ENCODE results near the gene SLC25A21. TPM values are rescaled to one million over a fixed set of nuclear protein-coding genes. Genes with fewer than 3 reads are reported as not detected.

SLC25A21 gene
- polyA plus RNA-seq, 2 donors: 0.53 to 0.74 TPM

DNA sequence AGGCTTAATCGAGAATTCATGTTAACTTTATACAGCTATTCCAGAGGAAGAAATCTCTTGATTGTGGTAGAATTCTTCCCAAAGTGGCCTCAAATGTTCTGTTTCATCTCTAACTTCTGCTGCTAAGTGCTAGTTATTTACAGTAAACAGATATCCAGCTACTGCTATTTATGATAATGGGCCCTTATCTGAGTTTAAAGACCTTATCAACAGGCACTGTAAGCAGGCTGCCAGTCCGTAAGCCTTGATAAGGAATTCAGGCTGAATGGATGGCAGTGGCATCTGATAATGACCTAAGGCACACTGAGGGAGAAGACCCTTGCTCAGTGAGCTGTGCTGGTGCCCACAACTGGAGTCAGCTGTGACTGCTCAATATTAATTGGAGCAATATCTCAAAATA is 451.7 kb downstream of the SLC25A21 start:
- Histone ChIP-seq H3K4me1 (ENCODE audit: control insufficient read depth in 2 of 2, insufficient read depth in 2 of 2, low read length in 1 of 2) (peaks cover 0 to 2% of the 10 kb centered on the region in 2 donors), H3K27me3 (ENCODE audit: control insufficient read depth in 1 of 2, insufficient read depth in 2 of 2, low read length in 2 of 2) (no peaks in the 10 kb centered on the region), H3K27ac (ENCODE audit: low read depth in 2 of 2, low read length in 1 of 2) (no peak overlapping the region), H3K4me3 (ENCODE audit: low read depth in 1 of 2, low read length in 2 of 2) (no peak overlapping the region), H3K9me3 (ENCODE audit: control insufficient read depth in 2 of 2, insufficient read depth in 1 of 2, low read depth in 1 of 2, low read length in 1 of 2) (no peaks in the 10 kb centered on the region), H3K36me3 (ENCODE audit: control insufficient read depth in 2 of 2, insufficient read depth in 2 of 2, low read length in 1 of 2) (no peaks in the 10 kb centered on the region)
- WGBS, 2 donors: 77 to 87% methylated on average over 2 of the region's 2 CpGs

DNA sequence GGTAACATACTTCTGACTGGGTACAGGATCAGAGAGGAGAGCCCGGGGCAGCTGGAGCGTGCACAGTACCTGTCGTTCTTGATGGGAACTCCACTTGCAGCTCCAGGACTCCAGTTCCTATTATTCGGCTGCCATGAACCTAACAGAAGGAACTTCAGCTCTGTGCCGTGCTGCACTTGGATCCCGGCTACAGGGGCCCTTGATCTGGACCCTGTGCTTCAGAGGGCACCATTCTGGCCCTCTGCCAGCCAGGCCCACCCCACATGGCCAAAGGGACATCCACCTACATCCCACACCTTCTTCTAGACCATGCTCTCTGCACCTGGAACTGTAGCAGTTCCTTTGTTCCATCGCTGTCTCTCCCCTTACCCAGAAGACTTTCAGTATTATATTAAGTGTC is 452.6 kb downstream of the SLC25A21 start:
- 85 to 88% methylated on average over 7 of the region's 7 CpGs for WGBS, 2 donors
- H3K27ac ChIP-seq (ENCODE audit: low read depth in 2 of 2, low read length in 1 of 2): no peak overlapping the region
- no peak overlapping the region for H3K4me3 ChIP-seq (ENCODE audit: low read depth in 1 of 2, low read length in 2 of 2)
- H3K4me1 ChIP-seq (ENCODE audit: control insufficient read depth in 2 of 2, insufficient read depth in 2 of 2, low read length in 1 of 2): peaks cover 0 to 2% of the 10 kb centered on the region in 2 donors
- H3K9me3 ChIP-seq (ENCODE audit: control insufficient read depth in 2 of 2, insufficient read depth in 1 of 2, low read depth in 1 of 2, low read length in 1 of 2): no peaks in the 10 kb centered on the region
- H3K36me3 ChIP-seq (ENCODE audit: control insufficient read depth in 2 of 2, insufficient read depth in 2 of 2, low read length in 1 of 2): no peaks in the 10 kb centered on the region
- no peaks in the 10 kb centered on the region for H3K27me3 ChIP-seq (ENCODE audit: control insufficient read depth in 1 of 2, insufficient read depth in 2 of 2, low read length in 2 of 2)

DNA sequence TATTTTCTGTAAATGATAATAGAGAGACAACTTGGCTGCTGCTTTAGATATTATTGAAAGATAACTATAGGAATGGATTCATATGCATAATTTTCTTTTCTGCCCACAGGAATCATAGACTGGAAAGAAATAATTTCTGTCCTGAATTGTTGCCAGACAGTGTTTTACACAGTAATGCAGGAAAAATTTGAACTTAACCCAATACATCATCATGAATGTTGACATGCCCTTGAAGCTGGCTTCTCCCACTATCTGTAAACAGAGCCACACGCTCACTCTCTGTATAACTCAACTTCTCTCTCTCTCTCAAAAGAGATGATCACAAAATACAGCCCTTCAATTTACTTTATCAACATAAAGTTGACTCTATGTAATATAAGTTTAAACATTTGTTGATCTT is 454.2 kb downstream of the SLC25A21 start:
- H3K4me1 ChIP-seq (ENCODE audit: control insufficient read depth in 2 of 2, insufficient read depth in 2 of 2, low read length in 1 of 2): peaks cover 0 to 2% of the 10 kb centered on the region in 2 donors
- no peak overlapping the region for H3K27ac ChIP-seq (ENCODE audit: low read depth in 2 of 2, low read length in 1 of 2)
- H3K4me3 ChIP-seq (ENCODE audit: low read depth in 1 of 2, low read length in 2 of 2): no peak overlapping the region
- H3K36me3 ChIP-seq (ENCODE audit: control insufficient read depth in 2 of 2, insufficient read depth in 2 of 2, low read length in 1 of 2): no peaks in the 10 kb centered on the region
- WGBS, 2 donors: 42 to 45% methylated on average over 1 of the region's 1 CpG
- H3K9me3 ChIP-seq (ENCODE audit: control insufficient read depth in 2 of 2, insufficient read depth in 1 of 2, low read depth in 1 of 2, low read length in 1 of 2): no peaks in the 10 kb centered on the region
- H3K27me3 ChIP-seq (ENCODE audit: control insufficient read depth in 1 of 2, insufficient read depth in 2 of 2, low read length in 2 of 2): no peaks in the 10 kb centered on the region

DNA sequence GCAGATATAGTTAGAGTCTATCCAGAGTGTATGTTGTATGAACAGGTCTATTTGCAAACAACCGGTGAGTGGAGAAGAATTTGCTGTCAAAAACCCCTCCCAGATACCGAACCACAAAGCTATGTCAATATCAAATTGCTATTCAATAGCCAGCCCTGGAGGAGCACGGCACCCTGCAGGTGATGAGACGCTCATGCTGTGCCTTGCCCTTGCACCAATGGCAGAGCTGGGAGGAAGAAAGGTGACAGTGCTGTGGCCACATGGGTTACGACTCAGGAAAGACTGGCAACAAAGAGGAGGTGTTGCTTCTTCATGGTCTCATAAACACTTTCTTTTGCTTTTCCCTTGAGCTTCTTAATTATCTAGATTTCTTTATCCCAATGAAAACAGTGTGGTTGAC is 455.0 kb downstream of the SLC25A21 start:
- 42 to 50% methylated on average over 5 of the region's 5 CpGs for WGBS, 2 donors
- H3K36me3 ChIP-seq (ENCODE audit: control insufficient read depth in 2 of 2, insufficient read depth in 2 of 2, low read length in 1 of 2): no peaks in the 10 kb centered on the region
- H3K4me3 ChIP-seq (ENCODE audit: low read depth in 1 of 2, low read length in 2 of 2): no peak overlapping the region
- peaks cover 0 to 2% of the 10 kb centered on the region in 2 donors for H3K4me1 ChIP-seq (ENCODE audit: control insufficient read depth in 2 of 2, insufficient read depth in 2 of 2, low read length in 1 of 2)
- H3K27me3 ChIP-seq (ENCODE audit: control insufficient read depth in 1 of 2, insufficient read depth in 2 of 2, low read length in 2 of 2): no peaks in the 10 kb centered on the region
- H3K9me3 ChIP-seq (ENCODE audit: control insufficient read depth in 2 of 2, insufficient read depth in 1 of 2, low read depth in 1 of 2, low read length in 1 of 2): no peaks in the 10 kb centered on the region
- H3K27ac ChIP-seq (ENCODE audit: low read depth in 2 of 2, low read length in 1 of 2): no peak overlapping the region

DNA sequence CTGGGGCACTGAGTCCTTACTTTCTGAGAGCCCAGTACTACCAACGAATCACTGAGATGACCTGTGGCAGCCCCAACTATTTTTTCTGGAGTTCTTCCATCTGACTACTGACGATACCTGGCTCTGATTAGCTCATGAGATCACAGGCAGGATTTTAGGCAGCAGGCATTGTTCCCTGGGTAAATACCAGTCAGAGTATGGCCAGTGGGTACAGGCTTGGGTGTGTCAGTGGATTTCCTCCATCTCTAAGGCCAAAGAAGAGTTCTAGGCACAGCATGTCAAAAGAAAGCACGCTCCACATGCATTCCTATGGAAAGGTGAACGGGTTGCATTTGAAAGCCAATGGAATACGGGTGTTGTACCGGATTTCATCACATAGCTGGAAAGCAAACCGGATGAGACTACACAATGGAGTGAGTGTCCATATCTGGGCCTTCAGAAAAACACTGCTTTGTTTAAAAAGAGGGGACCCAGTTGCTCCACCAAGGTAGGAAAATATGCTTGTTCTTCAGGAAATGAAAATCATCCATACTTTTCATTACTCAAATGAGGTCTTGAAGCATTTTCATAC is 455.7 kb downstream of the SLC25A21 start:
- Histone ChIP-seq H3K4me3 (ENCODE audit: low read depth in 1 of 2, low read length in 2 of 2) (no peak overlapping the region), H3K9me3 (ENCODE audit: control insufficient read depth in 2 of 2, insufficient read depth in 1 of 2, low read depth in 1 of 2, low read length in 1 of 2) (no peaks in the 10 kb centered on the region), H3K4me1 (ENCODE audit: control insufficient read depth in 2 of 2, insufficient read depth in 2 of 2, low read length in 1 of 2) (peaks cover 0 to 2% of the 10 kb centered on the region in 2 donors), H3K27ac (ENCODE audit: low read depth in 2 of 2, low read length in 1 of 2) (no peak overlapping the region), H3K27me3 (ENCODE audit: control insufficient read depth in 1 of 2, insufficient read depth in 2 of 2, low read length in 2 of 2) (no peaks in the 10 kb centered on the region), H3K36me3 (ENCODE audit: control insufficient read depth in 2 of 2, insufficient read depth in 2 of 2, low read length in 1 of 2) (no peaks in the 10 kb centered on the region)
- WGBS, 2 donors: 50 to 61% methylated on average over 7 of the region's 7 CpGs

DNA sequence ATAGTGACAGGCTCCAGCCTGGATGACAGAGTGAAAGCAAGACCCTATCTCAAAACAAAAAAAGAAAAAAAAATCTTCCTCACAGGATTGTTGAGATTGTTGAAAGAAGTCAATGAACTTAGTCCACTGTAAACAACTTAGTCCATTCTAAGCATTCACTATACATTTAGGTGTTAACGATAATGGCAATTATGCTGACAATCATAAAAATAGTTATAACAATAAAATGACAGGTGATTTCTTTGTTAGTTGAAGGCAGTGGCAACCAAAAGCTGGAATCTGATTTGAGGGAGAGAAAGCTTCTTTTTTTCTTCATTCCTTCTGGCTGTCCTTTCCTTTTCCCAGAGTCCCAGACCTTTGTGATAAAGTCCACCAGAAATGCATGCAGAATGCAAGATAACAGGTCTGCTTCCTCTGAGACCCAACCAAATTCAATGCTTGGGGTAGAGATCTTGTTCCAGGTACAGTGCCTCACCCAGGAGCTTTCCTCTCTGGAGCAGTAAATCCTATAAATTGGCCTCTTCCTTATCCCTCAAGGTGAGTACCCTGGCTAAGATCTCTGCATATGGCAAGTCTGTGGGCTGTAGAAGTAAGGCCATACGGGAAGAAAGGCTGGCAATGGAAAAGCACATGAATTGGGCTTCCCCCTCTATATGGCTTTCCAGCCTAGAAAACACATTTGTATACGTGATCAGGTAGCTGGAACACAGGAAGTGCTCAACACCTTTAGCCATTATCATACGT is 458.3 kb downstream of the SLC25A21 start:
- 68 to 79% methylated on average over 4 of the region's 4 CpGs for WGBS, 2 donors
- Histone ChIP-seq H3K27me3 (ENCODE audit: control insufficient read depth in 1 of 2, insufficient read depth in 2 of 2, low read length in 2 of 2) (no peaks in the 10 kb centered on the region), H3K4me1 (ENCODE audit: control insufficient read depth in 2 of 2, insufficient read depth in 2 of 2, low read length in 1 of 2) (peaks cover 0 to 2% of the 10 kb centered on the region in 2 donors), H3K4me3 (ENCODE audit: low read depth in 1 of 2, low read length in 2 of 2) (no peak overlapping the region), H3K36me3 (ENCODE audit: control insufficient read depth in 2 of 2, insufficient read depth in 2 of 2, low read length in 1 of 2) (no peaks in the 10 kb centered on the region), H3K27ac (ENCODE audit: low read depth in 2 of 2, low read length in 1 of 2) (no peak overlapping the region), H3K9me3 (ENCODE audit: control insufficient read depth in 2 of 2, insufficient read depth in 1 of 2, low read depth in 1 of 2, low read length in 1 of 2) (no peaks in the 10 kb centered on the region)

DNA sequence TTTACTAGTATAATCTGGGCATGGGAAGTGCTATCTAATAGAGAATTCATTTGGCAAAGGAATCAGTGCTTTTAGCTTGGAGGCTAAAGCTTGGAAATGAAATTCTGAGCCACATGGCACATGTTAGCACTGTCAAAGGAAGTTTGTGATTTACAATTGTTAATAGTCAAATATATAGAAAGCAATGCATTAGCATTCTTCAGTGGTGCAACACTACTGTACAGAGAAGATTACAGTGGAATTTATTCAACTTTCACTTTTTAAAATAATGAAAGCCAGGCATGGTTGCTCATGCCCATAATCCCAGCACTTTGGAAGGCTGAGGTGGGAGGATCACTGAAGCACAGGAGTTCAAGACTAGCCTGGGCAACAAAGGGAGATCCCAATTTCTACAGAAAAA is 464.8 kb downstream of the SLC25A21 start:
- H3K27me3 ChIP-seq (ENCODE audit: control insufficient read depth in 1 of 2, insufficient read depth in 2 of 2, low read length in 2 of 2): no peaks in the 10 kb centered on the region
- no peaks in the 10 kb centered on the region for H3K36me3 ChIP-seq (ENCODE audit: control insufficient read depth in 2 of 2, insufficient read depth in 2 of 2, low read length in 1 of 2)
- no peaks in the 10 kb centered on the region for H3K9me3 ChIP-seq (ENCODE audit: control insufficient read depth in 2 of 2, insufficient read depth in 1 of 2, low read depth in 1 of 2, low read length in 1 of 2)
- no peak overlapping the region for H3K27ac ChIP-seq (ENCODE audit: low read depth in 2 of 2, low read length in 1 of 2)
- no peaks in the 10 kb centered on the region for H3K4me1 ChIP-seq (ENCODE audit: control insufficient read depth in 2 of 2, insufficient read depth in 2 of 2, low read length in 1 of 2)
- H3K4me3 ChIP-seq (ENCODE audit: low read depth in 1 of 2, low read length in 2 of 2): no peak overlapping the region

DNA sequence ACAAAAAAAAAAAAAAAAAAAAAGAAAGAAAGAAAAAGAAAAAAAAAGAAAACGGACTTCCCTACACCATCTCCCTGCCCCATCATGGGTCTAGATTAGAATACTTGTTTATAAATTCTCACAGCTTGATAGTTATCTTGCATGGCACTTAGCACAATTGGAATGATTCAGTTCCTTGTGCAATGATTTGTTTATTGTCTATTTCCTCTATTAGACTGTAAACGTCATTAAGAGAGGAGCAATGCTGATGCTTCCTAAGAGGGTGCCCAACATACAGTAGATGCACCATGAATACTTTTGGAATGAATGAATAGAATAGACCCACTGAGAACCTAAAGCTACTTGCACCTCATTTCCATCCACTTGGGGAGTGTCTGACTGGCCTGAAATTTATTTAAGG is 469.9 kb downstream of the SLC25A21 start:
- WGBS, 2 donors: 63 to 69% methylated on average over 2 of the region's 2 CpGs
- Histone ChIP-seq H3K27ac (ENCODE audit: low read depth in 2 of 2, low read length in 1 of 2) (no peak overlapping the region), H3K9me3 (ENCODE audit: control insufficient read depth in 2 of 2, insufficient read depth in 1 of 2, low read depth in 1 of 2, low read length in 1 of 2) (no peaks in the 10 kb centered on the region), H3K36me3 (ENCODE audit: control insufficient read depth in 2 of 2, insufficient read depth in 2 of 2, low read length in 1 of 2) (no peaks in the 10 kb centered on the region), H3K27me3 (ENCODE audit: control insufficient read depth in 1 of 2, insufficient read depth in 2 of 2, low read length in 2 of 2) (no peaks in the 10 kb centered on the region), H3K4me3 (ENCODE audit: low read depth in 1 of 2, low read length in 2 of 2) (no peak overlapping the region), H3K4me1 (ENCODE audit: control insufficient read depth in 2 of 2, insufficient read depth in 2 of 2, low read length in 1 of 2) (no peaks in the 10 kb centered on the region)

DNA sequence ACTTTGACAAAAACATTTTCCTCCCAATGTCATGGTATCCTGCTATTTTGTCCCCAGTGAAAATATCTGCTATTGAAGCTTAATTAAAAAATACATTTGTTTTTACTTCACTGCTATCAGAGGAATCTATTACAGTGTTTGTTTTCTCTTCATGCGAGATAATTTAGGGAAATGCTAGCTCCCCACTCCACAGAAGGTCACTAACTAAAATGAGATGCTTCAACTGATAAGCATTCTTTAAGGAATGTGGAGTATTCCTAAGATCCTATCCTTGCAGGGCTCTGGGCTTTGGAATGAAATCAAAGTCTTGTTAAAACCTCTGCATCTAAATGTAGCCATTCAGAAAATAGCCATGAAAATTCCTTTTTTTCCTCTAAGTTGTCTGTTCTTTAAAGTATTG is 471.3 kb downstream of the SLC25A21 start:
- H3K36me3 ChIP-seq (ENCODE audit: control insufficient read depth in 2 of 2, insufficient read depth in 2 of 2, low read length in 1 of 2): no peaks in the 10 kb centered on the region
- H3K9me3 ChIP-seq (ENCODE audit: control insufficient read depth in 2 of 2, insufficient read depth in 1 of 2, low read depth in 1 of 2, low read length in 1 of 2): no peaks in the 10 kb centered on the region
- no peaks in the 10 kb centered on the region for H3K4me1 ChIP-seq (ENCODE audit: control insufficient read depth in 2 of 2, insufficient read depth in 2 of 2, low read length in 1 of 2)
- no peak overlapping the region for H3K27ac ChIP-seq (ENCODE audit: low read depth in 2 of 2, low read length in 1 of 2)
- no peaks in the 10 kb centered on the region for H3K27me3 ChIP-seq (ENCODE audit: control insufficient read depth in 1 of 2, insufficient read depth in 2 of 2, low read length in 2 of 2)
- WGBS, 2 donors: 43 to 72% methylated on average over 1 of the region's 1 CpG
- H3K4me3 ChIP-seq (ENCODE audit: low read depth in 1 of 2, low read length in 2 of 2): no peak overlapping the region

DNA sequence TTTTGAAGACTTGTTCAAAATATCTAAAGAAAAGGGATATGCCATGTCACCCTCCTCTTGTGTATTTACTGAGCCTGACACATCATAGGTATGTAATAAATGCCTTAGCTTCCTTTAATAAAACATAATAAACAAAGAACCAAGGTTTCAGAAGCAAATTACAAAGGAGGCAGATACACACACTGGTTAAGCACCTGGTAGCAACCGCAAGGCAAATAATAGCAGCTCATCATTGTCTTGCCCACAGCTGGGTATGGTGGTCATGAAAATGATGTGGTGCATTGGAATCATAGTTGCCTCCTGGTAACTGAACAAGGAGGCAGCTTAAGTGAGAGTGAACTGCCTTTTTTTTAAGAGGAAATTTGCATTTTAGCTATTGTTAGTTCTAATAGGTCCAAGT is 471.8 kb downstream of the SLC25A21 start:
- Histone ChIP-seq H3K4me1 (ENCODE audit: control insufficient read depth in 2 of 2, insufficient read depth in 2 of 2, low read length in 1 of 2) (no peaks in the 10 kb centered on the region), H3K36me3 (ENCODE audit: control insufficient read depth in 2 of 2, insufficient read depth in 2 of 2, low read length in 1 of 2) (no peaks in the 10 kb centered on the region), H3K27me3 (ENCODE audit: control insufficient read depth in 1 of 2, insufficient read depth in 2 of 2, low read length in 2 of 2) (no peaks in the 10 kb centered on the region), H3K27ac (ENCODE audit: low read depth in 2 of 2, low read length in 1 of 2) (no peak overlapping the region), H3K9me3 (ENCODE audit: control insufficient read depth in 2 of 2, insufficient read depth in 1 of 2, low read depth in 1 of 2, low read length in 1 of 2) (no peaks in the 10 kb centered on the region), H3K4me3 (ENCODE audit: low read depth in 1 of 2, low read length in 2 of 2) (no peak overlapping the region)
- 96 to 100% methylated on average over 1 of the region's 1 CpG for WGBS, 2 donors

Data from esophagus (tissue), 2 donors.